ENCODE measurements around the gene TMEM225B.

TMEM225B gene

DNA sequence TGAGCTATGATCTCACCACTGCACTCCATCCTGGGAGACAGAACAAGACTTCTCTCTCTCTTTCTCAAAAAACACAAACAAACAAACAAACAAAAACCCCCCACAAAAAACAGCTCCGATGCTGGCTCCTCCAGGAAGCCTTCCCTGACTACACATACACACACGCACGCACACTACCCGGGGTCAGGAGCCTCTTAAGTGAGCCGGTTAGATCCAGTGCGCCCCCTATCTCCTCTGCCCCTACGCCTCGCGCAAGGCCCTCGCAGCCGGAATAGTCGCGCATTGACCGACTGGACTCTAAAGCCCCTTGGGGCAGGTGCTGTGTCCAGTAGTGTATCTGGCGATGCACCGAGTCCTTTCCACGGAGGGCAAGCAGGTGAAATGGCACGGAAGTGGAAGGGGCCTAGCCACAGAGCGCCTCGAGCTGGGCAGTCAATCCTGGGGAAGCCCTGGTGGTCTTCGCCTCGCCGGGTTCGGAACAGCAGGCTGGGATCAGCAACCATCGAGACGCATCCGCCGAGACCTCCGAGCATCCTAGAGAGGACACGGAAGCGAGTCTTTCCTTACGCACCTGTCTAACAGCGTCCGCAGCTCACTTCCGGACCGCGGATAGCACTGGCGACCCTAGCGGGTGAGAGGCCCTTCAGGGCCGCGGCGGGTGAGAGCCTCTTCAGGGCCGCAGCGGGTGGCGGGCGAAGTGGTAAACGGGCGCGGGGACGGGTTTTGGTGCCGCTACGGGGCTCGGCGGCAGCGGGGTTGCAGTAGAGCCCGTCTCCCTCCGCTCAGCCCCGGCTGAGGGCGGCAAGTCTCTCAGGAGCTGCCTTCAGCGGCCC is 18.5 kb downstream of the TMEM225B start, which contains the start of gene ZSCAN25:
Gene ZSCAN25, plus strand, starts transcription at position 588 of the 833 bp plus-strand sequence. CDS start 2,661 bp downstream, outside the sequence.
- Histone ChIP-seq H3K27me3 (ENCODE audit: control insufficient read depth, insufficient read depth, low read length) (no peaks in the 10 kb centered on the region), H3K9me3 (replicated peaks; ENCODE audit: low read length) (no peaks in the 10 kb centered on the region), H3K4me2 (ENCODE audit: low read length) (peak within 1 kb of the TSS; percentile 90), H3K9ac (ENCODE audit: low read depth, low read length) (peak within 1 kb of the TSS; percentile 88), H3K4me1 (ENCODE audit: control insufficient read depth, insufficient read depth, low read length) (peaks cover 15% of the 10 kb centered on the region), H3K36me3 (ENCODE audit: insufficient read depth, low read length) (peaks cover 27% of the 10 kb centered on the region), H3K4me3 (ENCODE audit: low read length) (peak within 1 kb of the TSS; percentile 89)

DNA sequence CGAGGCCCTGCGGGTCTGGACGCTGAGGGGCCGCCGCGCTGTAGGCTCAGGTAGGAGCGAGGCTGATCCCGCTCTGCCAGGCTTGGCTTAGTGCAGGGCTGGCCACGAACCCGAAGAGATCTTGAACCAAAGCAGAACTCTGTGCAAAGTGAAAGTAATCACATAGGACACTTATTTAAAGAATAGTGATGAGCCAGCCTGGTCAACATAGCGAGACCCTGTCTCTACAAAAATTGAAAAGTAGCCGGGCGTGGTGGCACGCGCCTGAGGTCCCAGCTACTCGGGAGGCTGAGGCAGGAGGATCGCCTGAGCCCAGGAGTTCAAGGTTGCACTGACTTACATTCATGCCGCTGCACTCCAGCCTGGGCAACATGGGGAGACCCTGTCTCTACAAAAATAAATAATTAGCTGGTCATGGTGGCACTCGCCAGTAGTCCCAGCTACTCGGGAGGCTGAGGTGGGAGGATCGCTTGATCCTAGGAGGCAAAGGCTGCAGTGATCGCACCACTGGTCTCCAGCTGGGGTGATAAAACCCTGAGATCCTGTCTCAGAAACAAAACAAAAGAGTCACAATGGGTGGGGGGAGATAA is 19.2 kb downstream of the TMEM225B start:
- H3K4me3 ChIP-seq (ENCODE audit: low read length) = peak overlapping the region; percentile 89
- H3K4me1 ChIP-seq (ENCODE audit: control insufficient read depth, insufficient read depth, low read length) = peaks cover 15% of the 10 kb centered on the region

DNA sequence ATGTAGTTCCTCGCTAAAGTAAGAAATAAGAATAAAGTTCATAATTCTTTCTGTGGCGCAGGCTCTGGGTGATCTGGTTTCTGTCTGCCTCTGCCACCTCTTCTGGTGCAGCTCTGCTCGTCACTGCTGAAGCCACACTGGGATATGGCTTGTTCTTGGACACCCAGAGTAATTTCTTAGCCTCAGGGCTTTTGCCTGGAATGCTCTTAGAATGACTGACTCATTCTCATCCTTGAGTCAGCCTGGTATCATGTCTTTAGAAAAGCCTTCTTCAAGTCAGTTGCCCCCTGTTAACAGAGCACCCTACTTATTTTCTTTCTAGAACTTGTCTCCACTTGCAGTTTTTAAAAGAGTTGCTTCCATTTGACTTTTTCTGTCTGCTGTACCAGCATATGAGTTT is 20.7 kb downstream of the TMEM225B start:
- H3K27me3 ChIP-seq (ENCODE audit: control insufficient read depth, insufficient read depth, low read length) = no peaks in the 10 kb centered on the region
- no peak overlapping the region for H3K9ac ChIP-seq (ENCODE audit: low read depth, low read length)
- H3K4me3 ChIP-seq (ENCODE audit: low read length) = no peak overlapping the region
- peaks cover 15% of the 10 kb centered on the region for H3K4me1 ChIP-seq (ENCODE audit: control insufficient read depth, insufficient read depth, low read length)
- H3K9me3 ChIP-seq (replicated peaks; ENCODE audit: low read length) = no peaks in the 10 kb centered on the region
- peaks cover 44% of the 10 kb centered on the region for H3K36me3 ChIP-seq (ENCODE audit: insufficient read depth, low read length)
- H3K4me2 ChIP-seq (ENCODE audit: low read length) = peak overlapping the region; percentile 29

More for the DNA sequence above, 19.2 kb downstream of the TMEM225B start:
- Histone ChIP-seq H3K27me3 (ENCODE audit: control insufficient read depth, insufficient read depth, low read length) (no peaks in the 10 kb centered on the region), H3K9ac (ENCODE audit: low read depth, low read length) (peak overlapping the region; percentile 88), H3K36me3 (ENCODE audit: insufficient read depth, low read length) (peaks cover 32% of the 10 kb centered on the region), H3K4me2 (ENCODE audit: low read length) (peak overlapping the region; percentile 90), H3K9me3 (replicated peaks; ENCODE audit: low read length) (no peaks in the 10 kb centered on the region)

DNA sequence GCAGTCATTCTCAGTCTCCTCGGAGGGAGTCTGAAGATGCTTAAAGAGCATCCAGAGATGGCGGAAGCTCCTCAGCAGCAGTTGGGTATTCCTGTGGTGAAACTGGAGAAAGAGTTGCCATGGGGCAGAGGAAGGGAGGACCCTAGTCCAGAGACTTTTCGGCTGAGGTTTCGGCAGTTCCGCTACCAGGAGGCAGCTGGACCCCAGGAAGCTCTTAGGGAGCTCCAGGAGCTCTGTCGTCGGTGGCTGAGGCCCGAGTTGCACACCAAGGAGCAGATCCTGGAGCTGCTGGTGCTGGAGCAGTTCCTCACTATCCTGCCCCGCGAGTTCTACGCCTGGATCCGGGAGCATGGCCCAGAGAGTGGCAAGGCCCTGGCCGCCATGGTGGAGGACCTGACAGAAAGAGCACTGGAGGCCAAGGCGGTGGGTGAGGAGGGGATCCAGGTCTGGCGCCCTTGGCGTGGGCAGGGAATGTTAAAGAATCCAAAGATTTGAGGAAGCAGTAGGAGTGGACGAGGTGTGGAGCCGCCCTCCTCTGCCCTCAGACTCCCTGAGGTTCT is 21.6 kb downstream of the TMEM225B start:
- no peaks in the 10 kb centered on the region for H3K9me3 ChIP-seq (replicated peaks; ENCODE audit: low read length)
- H3K27me3 ChIP-seq (ENCODE audit: control insufficient read depth, insufficient read depth, low read length) = no peaks in the 10 kb centered on the region
- peaks cover 53% of the 10 kb centered on the region for H3K36me3 ChIP-seq (ENCODE audit: insufficient read depth, low read length)
- H3K4me2 ChIP-seq (ENCODE audit: low read length) = no peak overlapping the region
- no peak overlapping the region for H3K9ac ChIP-seq (ENCODE audit: low read depth, low read length)
- H3K4me1 ChIP-seq (ENCODE audit: control insufficient read depth, insufficient read depth, low read length) = peaks cover 15% of the 10 kb centered on the region
- no peak overlapping the region for H3K4me3 ChIP-seq (ENCODE audit: low read length)

DNA sequence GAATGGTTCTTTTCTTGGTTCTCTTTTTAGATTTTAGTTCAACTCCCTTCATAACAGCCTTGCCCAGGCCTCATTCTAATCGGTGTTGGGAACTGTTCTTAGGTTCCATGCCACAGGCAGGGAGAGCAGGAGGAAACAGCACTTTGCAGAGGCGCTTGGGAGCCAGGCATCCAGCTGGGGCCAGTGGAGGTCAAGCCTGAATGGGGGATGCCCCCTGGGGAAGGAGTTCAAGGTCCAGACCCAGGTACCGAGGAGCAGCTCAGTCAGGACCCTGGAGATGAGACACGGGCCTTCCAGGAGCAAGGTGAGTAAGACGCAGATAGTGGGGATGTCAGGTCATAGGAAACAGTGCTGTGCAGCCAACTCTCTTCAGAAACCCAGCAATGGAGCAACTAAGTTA is 23.2 kb downstream of the TMEM225B start:
- peaks cover 69% of the 10 kb centered on the region for H3K36me3 ChIP-seq (ENCODE audit: insufficient read depth, low read length)
- H3K4me1 ChIP-seq (ENCODE audit: control insufficient read depth, insufficient read depth, low read length) = peaks cover 12% of the 10 kb centered on the region
- no peaks in the 10 kb centered on the region for H3K27me3 ChIP-seq (ENCODE audit: control insufficient read depth, insufficient read depth, low read length)
- H3K9me3 ChIP-seq (replicated peaks; ENCODE audit: low read length) = no peaks in the 10 kb centered on the region
- H3K4me3 ChIP-seq (ENCODE audit: low read length) = no peak overlapping the region
- no peak overlapping the region for H3K4me2 ChIP-seq (ENCODE audit: low read length)
- H3K9ac ChIP-seq (ENCODE audit: low read depth, low read length) = no peak overlapping the region

DNA sequence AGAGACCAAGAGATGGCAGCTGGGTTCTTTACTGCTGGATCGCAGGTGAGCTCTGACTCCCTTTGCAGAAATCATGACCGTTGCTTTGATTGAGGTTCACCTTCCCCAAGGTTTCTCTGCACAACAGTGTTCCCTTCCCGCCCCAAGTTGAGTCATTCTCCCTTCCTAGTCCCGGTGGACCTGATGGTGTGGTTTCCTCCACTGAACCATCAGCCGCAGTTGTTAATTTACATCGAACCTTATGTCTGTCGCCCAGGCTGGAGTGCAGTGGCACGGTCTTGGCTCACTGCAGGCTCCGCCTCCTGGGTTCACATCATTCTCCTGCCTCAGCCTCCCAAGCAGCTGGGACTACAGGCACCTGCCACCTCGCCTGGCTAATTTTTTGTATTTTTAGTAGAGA is 24.5 kb downstream of the TMEM225B start:
- Histone ChIP-seq H3K9me3 (replicated peaks; ENCODE audit: low read length) (no peaks in the 10 kb centered on the region), H3K36me3 (ENCODE audit: insufficient read depth, low read length) (peaks cover 82% of the 10 kb centered on the region), H3K4me1 (ENCODE audit: control insufficient read depth, insufficient read depth, low read length) (peaks cover 9% of the 10 kb centered on the region), H3K9ac (ENCODE audit: low read depth, low read length) (no peak overlapping the region), H3K4me3 (ENCODE audit: low read length) (no peak overlapping the region), H3K4me2 (ENCODE audit: low read length) (no peak overlapping the region), H3K27me3 (ENCODE audit: control insufficient read depth, insufficient read depth, low read length) (no peaks in the 10 kb centered on the region)

DNA sequence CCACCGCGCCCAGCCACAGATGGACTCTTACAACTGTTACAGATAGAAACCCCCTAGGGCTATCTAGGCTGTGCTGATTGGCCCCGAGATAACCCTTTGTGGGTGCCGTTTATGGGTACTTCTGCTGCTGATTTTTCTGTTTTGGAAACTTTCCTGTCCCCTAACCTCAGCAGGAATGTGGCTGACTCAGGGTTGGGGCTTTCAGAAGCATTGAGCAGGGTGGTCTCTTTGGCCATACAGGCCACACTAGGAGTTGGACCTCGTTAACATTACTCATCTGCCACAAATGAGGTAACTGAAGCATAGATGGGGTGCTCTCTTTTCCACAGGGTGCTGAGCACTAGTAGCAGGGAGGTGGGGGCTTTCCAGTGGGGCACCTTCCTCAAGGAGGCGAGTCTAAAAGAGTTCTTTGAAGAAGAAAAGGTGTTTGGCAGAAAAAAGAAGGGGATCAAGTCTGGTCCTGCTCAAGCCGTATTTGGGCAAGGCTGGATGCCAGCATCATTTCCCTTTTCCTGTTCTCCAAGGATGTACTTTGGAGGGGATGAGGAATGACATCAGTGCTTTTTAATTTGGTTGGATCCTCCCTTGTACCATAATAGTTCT is 25.1 kb downstream of the TMEM225B start:
- Histone ChIP-seq H3K9ac (ENCODE audit: low read depth, low read length) (no peak overlapping the region), H3K36me3 (ENCODE audit: insufficient read depth, low read length) (peaks cover 84% of the 10 kb centered on the region)

DNA sequence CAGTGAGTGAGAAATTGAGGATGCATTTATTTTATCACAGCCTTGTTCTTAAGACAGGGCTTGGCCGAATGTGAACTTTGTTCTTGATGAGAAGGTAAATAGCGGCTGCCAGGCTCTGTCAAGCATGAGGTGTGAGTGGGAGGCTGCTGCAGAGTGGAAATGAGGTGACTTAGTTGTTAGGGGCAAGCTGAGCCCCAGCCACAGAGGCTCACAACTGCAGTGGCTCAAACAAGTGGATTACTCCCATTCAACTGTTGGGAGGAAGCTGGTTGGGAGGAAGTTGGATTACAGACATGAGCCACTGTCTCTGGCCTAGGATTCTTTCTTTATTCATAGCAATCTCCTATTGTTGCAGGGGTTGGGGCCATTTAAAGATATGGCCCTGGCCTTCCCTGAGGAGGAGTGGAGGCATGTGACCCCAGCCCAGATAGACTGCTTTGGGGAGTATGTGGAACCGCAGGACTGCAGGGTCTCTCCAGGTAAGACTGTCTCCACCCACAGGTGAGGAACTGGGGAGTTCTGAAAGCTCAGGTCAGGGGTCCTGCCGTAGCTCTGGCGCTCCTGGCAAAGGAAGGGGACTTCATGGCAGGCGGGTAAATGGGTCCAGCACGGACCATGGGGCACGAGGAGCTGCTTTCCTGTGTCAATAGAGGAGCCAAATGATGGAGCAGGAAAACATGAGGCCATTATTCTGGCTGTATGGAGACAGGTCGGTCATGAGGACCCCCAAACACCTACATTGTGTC is 25.8 kb downstream of the TMEM225B start:
- H3K9me3 ChIP-seq (replicated peaks; ENCODE audit: low read length) = no peaks in the 10 kb centered on the region
- H3K4me3 ChIP-seq (ENCODE audit: low read length) = no peak overlapping the region
- H3K36me3 ChIP-seq (ENCODE audit: insufficient read depth, low read length) = peaks cover 90% of the 10 kb centered on the region
- peaks cover 2% of the 10 kb centered on the region for H3K4me1 ChIP-seq (ENCODE audit: control insufficient read depth, insufficient read depth, low read length)
- no peaks in the 10 kb centered on the region for H3K27me3 ChIP-seq (ENCODE audit: control insufficient read depth, insufficient read depth, low read length)
- no peak overlapping the region for H3K4me2 ChIP-seq (ENCODE audit: low read length)
- H3K9ac ChIP-seq (ENCODE audit: low read depth, low read length) = no peak overlapping the region

More for the DNA sequence above, 25.1 kb downstream of the TMEM225B start:
- Histone ChIP-seq H3K4me3 (ENCODE audit: low read length) (no peak overlapping the region), H3K4me2 (ENCODE audit: low read length) (no peak overlapping the region), H3K9me3 (replicated peaks; ENCODE audit: low read length) (no peaks in the 10 kb centered on the region), H3K27me3 (ENCODE audit: control insufficient read depth, insufficient read depth, low read length) (no peaks in the 10 kb centered on the region), H3K4me1 (ENCODE audit: control insufficient read depth, insufficient read depth, low read length) (peaks cover 8% of the 10 kb centered on the region)

DNA sequence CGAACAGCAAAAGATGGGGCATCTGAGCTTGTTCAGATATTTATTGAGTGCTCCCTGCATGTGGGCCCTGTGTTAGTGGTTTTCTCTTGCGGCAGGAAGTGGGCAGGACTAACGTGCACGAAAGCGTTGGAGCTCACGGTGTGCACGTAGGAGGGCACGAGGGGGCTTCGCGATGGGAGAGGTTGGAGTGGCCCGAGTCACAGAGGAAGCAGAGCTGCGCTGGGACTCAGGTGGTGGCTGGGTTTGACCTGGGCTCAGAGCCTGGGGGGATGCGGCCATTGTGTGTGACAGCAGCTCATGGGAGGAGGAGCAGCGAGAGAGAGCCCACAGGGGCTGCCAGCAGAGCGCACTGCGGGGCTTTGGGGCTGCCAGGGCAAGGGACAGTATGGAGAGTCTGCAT is 26.4 kb downstream of the TMEM225B start:
- Histone ChIP-seq H3K27me3 (ENCODE audit: control insufficient read depth, insufficient read depth, low read length) (no peaks in the 10 kb centered on the region), H3K4me1 (ENCODE audit: control insufficient read depth, insufficient read depth, low read length) (no peaks in the 10 kb centered on the region), H3K9me3 (replicated peaks; ENCODE audit: low read length) (no peaks in the 10 kb centered on the region), H3K36me3 (ENCODE audit: insufficient read depth, low read length) (peaks cover 90% of the 10 kb centered on the region), H3K9ac (ENCODE audit: low read depth, low read length) (no peak overlapping the region), H3K4me3 (ENCODE audit: low read length) (no peak overlapping the region), H3K4me2 (ENCODE audit: low read length) (no peak overlapping the region)

DNA sequence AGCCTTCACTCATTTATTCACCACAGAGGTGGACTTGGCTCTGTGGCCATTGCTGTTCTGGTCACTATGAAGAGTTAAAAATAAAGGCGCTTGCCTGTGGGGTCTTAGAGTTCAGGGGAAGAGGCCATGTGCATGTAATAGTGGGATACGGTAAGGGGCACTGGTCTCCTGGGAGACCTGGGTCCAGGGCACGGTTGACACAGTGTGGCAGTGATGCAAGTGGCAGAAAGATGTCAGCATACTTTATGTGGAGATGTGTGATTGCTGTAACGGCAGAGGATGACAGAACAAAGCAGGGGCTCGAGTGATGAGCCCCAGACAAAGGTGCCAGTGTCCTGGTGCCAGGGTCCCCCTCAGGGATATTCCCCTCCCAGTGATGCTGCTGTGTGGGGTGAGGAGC is 27.3 kb downstream of the TMEM225B start:
- Histone ChIP-seq H3K4me1 (ENCODE audit: control insufficient read depth, insufficient read depth, low read length) (no peaks in the 10 kb centered on the region), H3K4me2 (ENCODE audit: low read length) (no peak overlapping the region), H3K9me3 (replicated peaks; ENCODE audit: low read length) (no peaks in the 10 kb centered on the region), H3K36me3 (ENCODE audit: insufficient read depth, low read length) (peaks cover 90% of the 10 kb centered on the region), H3K9ac (ENCODE audit: low read depth, low read length) (no peak overlapping the region), H3K27me3 (ENCODE audit: control insufficient read depth, insufficient read depth, low read length) (no peaks in the 10 kb centered on the region), H3K4me3 (ENCODE audit: low read length) (no peak overlapping the region)

DNA sequence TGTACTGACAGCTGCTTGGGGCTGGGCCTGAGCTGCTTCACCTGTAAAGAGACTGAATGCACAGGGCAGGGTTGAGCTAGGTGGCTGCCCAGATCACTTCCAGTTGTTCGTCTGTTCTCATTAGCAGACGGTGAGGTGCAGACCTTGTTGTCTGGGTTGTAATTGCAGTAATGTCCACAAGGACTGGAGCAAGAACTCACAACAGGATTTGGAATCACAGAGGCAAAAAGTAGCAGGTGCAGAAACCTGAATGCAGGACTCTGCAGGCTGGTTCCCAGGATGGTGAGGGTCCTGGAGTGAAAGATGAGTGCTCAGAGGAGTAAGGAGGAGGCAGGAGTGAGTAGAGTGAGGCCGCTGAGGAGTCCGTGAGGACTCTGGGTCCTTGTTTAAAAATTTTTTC is 27.9 kb downstream of the TMEM225B start:
- peaks cover 90% of the 10 kb centered on the region for H3K36me3 ChIP-seq (ENCODE audit: insufficient read depth, low read length)
- H3K27me3 ChIP-seq (ENCODE audit: control insufficient read depth, insufficient read depth, low read length) = no peaks in the 10 kb centered on the region
- H3K9ac ChIP-seq (ENCODE audit: low read depth, low read length) = no peak overlapping the region
- H3K4me2 ChIP-seq (ENCODE audit: low read length) = no peak overlapping the region
- no peaks in the 10 kb centered on the region for H3K4me1 ChIP-seq (ENCODE audit: control insufficient read depth, insufficient read depth, low read length)
- no peak overlapping the region for H3K4me3 ChIP-seq (ENCODE audit: low read length)
- H3K9me3 ChIP-seq (replicated peaks; ENCODE audit: low read length) = no peaks in the 10 kb centered on the region

Data from skeletal muscle satellite cell (primary cell).